Measurements from ENCODE around the gene PI4KB. TPM values are rescaled to one million over a fixed set of nuclear protein-coding genes. Genes with fewer than 3 reads are reported as not detected.

The PI4KB gene
- total RNA-seq, 4 donors from 2014 or later, result 93.1 to 110 (median 107) TPM

DNA sequence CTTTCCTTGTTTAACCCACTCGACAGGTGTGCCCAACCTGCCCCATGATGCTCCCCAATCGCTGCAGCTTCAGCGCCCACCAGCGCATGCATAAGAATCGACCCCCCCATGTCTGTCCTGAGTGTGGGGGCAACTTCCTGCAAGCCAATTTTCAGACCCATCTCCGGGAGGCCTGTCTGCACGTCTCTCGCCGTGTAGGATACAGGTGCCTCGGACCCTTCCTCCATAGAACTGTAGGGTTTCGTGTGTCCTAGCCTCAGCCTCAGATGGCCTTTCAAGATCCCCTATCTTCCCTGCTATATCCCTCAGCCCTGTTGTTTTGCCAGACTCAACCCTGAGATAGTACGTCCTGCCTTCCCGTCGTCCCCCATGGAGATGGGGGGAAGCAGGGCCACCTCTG lies 38.7 kb downstream of the PI4KB start:
- 89 to 92% methylated on average over 14 of the region's 14 CpGs for WGBS, 2 donors
- no peaks in the 10 kb centered on the region for H3K9me3 ChIP-seq
- H3K4me1 ChIP-seq, result peaks cover 0 to 11% of the 10 kb centered on the region in 2 donors
- no peak overlapping the region for H3K4me3 ChIP-seq (replicated peaks in 1 of 3)
- no peak for TF ChIP-seq POLR2A (IDR thresholded peaks at IDR 0.05)
- TF ChIP-seq, protein P1, sequence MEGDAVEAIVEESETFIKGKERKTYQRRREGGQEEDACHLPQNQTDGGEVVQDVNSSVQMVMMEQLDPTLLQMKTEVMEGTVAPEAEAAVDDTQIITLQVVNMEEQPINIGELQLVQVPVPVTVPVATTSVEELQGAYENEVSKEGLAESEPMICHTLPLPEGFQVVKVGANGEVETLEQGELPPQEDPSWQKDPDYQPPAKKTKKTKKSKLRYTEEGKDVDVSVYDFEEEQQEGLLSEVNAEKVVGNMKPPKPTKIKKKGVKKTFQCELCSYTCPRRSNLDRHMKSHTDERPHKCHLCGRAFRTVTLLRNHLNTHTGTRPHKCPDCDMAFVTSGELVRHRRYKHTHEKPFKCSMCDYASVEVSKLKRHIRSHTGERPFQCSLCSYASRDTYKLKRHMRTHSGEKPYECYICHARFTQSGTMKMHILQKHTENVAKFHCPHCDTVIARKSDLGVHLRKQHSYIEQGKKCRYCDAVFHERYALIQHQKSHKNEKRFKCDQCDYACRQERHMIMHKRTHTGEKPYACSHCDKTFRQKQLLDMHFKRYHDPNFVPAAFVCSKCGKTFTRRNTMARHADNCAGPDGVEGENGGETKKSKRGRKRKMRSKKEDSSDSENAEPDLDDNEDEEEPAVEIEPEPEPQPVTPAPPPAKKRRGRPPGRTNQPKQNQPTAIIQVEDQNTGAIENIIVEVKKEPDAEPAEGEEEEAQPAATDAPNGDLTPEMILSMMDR (IDR thresholded peaks at IDR 0.05), result no peak
- H3K36me3 ChIP-seq, result peaks cover 64 to 70% of the 10 kb centered on the region in 2 donors
- no peak overlapping the region for H3K27ac ChIP-seq
- intact Hi-C loops (cut with DNase I), result no loop called here
- DNase-seq, result no peak
- no peaks in the 10 kb centered on the region for H3K27me3 ChIP-seq

DNA sequence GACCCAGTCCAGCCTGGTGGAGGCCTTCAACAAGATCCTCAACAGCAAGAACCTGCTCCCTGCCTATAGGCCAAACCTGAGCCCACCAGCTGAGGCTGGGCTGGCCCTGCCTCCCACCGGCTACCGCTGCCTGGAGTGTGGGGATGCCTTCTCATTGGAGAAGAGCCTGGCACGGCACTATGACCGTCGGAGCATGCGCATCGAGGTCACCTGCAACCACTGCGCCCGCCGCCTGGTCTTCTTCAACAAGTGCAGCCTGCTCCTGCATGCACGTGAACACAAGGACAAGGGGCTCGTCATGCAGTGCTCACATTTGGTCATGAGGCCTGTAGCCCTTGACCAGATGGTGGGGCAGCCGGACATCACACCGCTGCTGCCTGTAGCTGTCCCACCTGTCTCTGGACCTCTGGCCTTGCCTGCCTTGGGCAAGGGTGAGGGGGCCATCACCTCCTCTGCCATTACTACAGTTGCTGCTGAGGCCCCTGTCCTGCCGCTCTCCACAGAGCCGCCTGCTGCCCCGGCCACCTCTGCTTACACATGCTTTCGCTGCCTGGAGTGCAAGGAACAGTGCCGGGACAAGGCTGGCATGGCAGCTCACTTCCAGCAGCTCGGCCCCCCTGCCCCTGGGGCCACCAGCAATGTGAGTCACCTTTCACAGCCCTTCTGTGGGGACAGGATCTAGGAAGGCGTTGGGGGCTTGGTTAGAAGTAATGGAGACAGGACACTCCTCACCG lies 39.3 kb downstream of the PI4KB start:
- H3K4me1 ChIP-seq, result peaks cover 0 to 16% of the 10 kb centered on the region in 2 donors
- WGBS, 2 donors, result 90 to 95% methylated on average over 4 to 14 of the region's 22 CpGs
- H3K27ac ChIP-seq, result no peak overlapping the region
- intact Hi-C loops (cut with DNase I), result no loop called here
- H3K36me3 ChIP-seq, result peaks cover 58 to 65% of the 10 kb centered on the region in 2 donors
- no peak for TF ChIP-seq POLR2A (IDR thresholded peaks at IDR 0.05)
- TF ChIP-seq, protein P1 (IDR thresholded peaks at IDR 0.05), result no peak
- H3K9me3 ChIP-seq, result no peaks in the 10 kb centered on the region
- no peak overlapping the region for H3K4me3 ChIP-seq (replicated peaks in 1 of 3)
- DNase-seq, result no peak
- H3K27me3 ChIP-seq, result no peaks in the 10 kb centered on the region

DNA sequence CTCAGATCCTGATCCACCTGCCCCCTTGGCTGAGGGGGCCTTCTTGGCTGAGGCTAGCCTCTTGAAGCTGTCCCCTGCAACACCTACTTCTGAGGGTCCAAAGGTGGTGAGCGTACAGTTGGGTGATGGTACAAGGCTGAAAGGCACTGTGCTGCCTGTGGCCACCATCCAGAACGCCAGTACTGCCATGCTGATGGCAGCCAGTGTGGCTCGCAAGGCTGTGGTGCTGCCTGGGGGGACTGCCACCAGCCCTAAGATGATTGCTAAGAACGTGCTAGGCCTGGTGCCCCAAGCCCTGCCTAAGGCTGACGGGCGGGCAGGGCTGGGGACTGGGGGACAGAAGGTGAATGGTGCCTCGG lies 39.9 kb downstream of the PI4KB start:
- whole genome bisulfite sequencing, 2 donors, result 88 to 97% methylated on average over 1 to 5 of the region's 7 CpGs
- DNase-seq, result no peak
- Histone ChIP-seq H3K27ac (no peak overlapping the region), H3K4me1 (peaks cover 0 to 16% of the 10 kb centered on the region in 2 donors), H3K36me3 (peaks cover 52 to 58% of the 10 kb centered on the region in 2 donors), H3K27me3 (no peaks in the 10 kb centered on the region), H3K9me3 (no peaks in the 10 kb centered on the region), H3K4me3 (replicated peaks in 1 of 3) (no peak overlapping the region)
- intact Hi-C loops (cut with DNase I), result no loop called here
- TF ChIP-seq, protein P1 (IDR thresholded peaks at IDR 0.05), result no peak
- TF ChIP-seq POLR2A (IDR thresholded peaks at IDR 0.05), result no peak

DNA sequence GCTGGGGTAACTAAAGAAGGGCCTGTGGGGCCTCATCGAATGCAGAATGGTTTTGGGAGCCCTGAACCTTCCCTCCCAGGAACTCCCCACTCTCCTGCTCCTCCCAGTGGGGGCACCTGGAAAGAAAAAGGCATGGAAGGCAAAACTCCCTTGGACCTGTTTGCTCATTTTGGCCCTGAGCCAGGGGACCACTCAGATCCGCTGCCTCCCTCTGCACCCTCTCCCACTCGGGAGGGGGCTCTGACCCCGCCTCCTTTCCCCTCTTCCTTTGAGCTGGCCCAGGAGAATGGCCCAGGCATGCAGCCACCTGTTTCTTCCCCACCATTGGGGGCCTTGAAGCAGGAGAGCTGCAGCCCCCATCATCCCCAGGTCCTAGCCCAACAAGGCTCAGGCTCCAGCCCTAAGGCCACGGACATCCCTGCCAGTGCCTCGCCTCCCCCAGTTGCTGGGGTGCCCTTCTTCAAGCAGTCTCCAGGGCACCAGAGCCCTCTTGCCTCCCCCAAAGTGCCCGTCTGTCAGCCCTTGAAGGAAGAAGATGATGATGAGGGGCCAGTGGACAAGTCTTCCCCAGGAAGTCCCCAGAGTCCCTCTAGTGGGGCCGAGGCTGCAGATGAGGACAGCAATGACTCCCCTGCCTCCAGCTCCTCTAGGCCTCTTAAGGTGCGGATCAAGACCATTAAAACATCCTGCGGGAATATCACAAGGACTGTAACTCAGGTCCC lies 40.4 kb downstream of the PI4KB start:
- 82 to 89% methylated on average over 8 to 9 of the region's 10 CpGs for WGBS, 2 donors
- intact Hi-C loops (cut with DNase I), result no loop called here
- Histone ChIP-seq H3K27me3 (no peaks in the 10 kb centered on the region), H3K4me1 (peaks cover 0 to 16% of the 10 kb centered on the region in 2 donors), H3K4me3 (replicated peaks in 1 of 3) (no peak overlapping the region), H3K9me3 (no peaks in the 10 kb centered on the region), H3K36me3 (peaks cover 48 to 54% of the 10 kb centered on the region in 2 donors), H3K27ac (no peak overlapping the region)
- no peak for DNase-seq
- TF ChIP-seq, protein P1 (IDR thresholded peaks at IDR 0.05), result no peak
- TF ChIP-seq POLR2A (IDR thresholded peaks at IDR 0.05), result no peak
